Gastrocnemius medialis (tissue), 4 donors: Measurements from ENCODE around the gene DUSP18. TPM values are rescaled to one million over a fixed set of nuclear protein-coding genes. Genes with fewer than 3 reads are reported as not detected.

ENCODE experiments used
- ATAC-seq, 2 donors: fragments of 150-250 bp; one replicate each; pipeline ENCODE4 v1.9.1; 2016
- DNase-seq, 2 donors: peaks; one replicate each; pipeline ENCODE4 v3.0.0-alpha.2; 2019
- H3K27ac ChIP-seq, 4 donors: fragments of 200-600 bp; sonication (generic); 1 replicate in 1 of 4; 2 replicates in 3 of 4; pipeline ENCODE4 v1.5.1; 2016 to 2018; ENCODE audit warnings: mild to moderate bottlenecking in 2 of 4, moderate library complexity in 1 of 4
- H3K27me3 ChIP-seq, 3 donors: fragments of 200-600 bp; sonication (generic) in 2 of 3; 1 replicate in 1 of 3; 2 replicates in 2 of 3; pipeline versions ENCODE4 v1.5.1 to v1.6.0; 2016 to 2019; ENCODE audit warnings: mild to moderate bottlenecking in 1 of 3, moderate library complexity in 1 of 3
- H3K36me3 ChIP-seq, 2 donors: fragments of 200-600 bp; sonication (generic) in 1 of 2; one replicate each; pipeline ENCODE4 v1.5.1; 2017 to 2018
- H3K4me1 ChIP-seq, 2 donors: fragments of 200-600 bp; sonication (generic) in 1 of 2; one replicate each; pipeline ENCODE4 v1.5.1; 2016 to 2017; ENCODE audit warnings: mild to moderate bottlenecking in 2 of 2
- H3K4me3 ChIP-seq, 4 donors: fragments of 200-600 bp; sonication (generic) in 3 of 4; 1 replicate in 1 of 4; 2 replicates in 3 of 4; pipeline ENCODE4 v1.5.1; 2016 to 2019; ENCODE audit warnings: mild to moderate bottlenecking in 2 of 4
- H3K9me3 ChIP-seq, 3 donors: fragments of 200-600 bp; sonication (generic) in 2 of 3; 1 replicate in 1 of 3; 2 replicates in 2 of 3; pipeline ENCODE4 v1.5.1; 2016 to 2019
- CTCF ChIP-seq, 5 experiments: fragments of 450-650 bp in 3 of 5; fragments of 200-600 bp in 2 of 5; sonication (generic) in 2 of 5; IDR thresholded peaks in 4 of 5; conservative IDR thresholded peaks in 1 of 5; 1 replicate in 4 of 5; 2 replicates in 1 of 5; pipeline ENCODE4 v1.5.1; 2016 to 2019; ENCODE audit warnings: antibody characterized with exemption in 5 of 5, mild to moderate bottlenecking in 3 of 5, moderate library complexity in 3 of 5
- POLR2A ChIP-seq, 2 donors: fragments of 450-650 bp; IDR thresholded peaks; one replicate each; pipeline ENCODE4 v1.6.1; 2017; ENCODE audit warnings: antibody characterized with exemption in 2 of 2, mild to moderate bottlenecking in 2 of 2, moderate library complexity in 2 of 2
- in situ Hi-C, 4 donors: fragments of 200-750 bp; cut with MboI; loops; one replicate each; pipeline versions ENCODE4 v1.15.0 to v1.8.0; 2017; ENCODE audit warnings: low sequenced_read_pairs in 4 of 4
- intact Hi-C: fragments of 100-400 bp; cut with DNase I; formaldehyde crosslinking; loops from one replicate; pipeline ENCODE4 v1.15.1; 2023; ENCODE audit warnings: low total_unique reads
- total RNA-seq, 4 donors: library from RNA; depleted of rRNA; stranded (reverse); fragments of >200 nt; gene quantifications; one replicate each; pipeline versions ENCODE4 v1.1.0 to v1.2.3, GENCODE V29; 2016

Gene DUSP18
- total RNA-seq, 4 donors from 2014 or later: 0.82 to 4.3 (median 2.0) TPM

GRCh38 chr22:30667107-30667493 lies 575 bp downstream of the DUSP18 start:
- TF ChIP-seq POLR2A (IDR thresholded peaks at IDR 0.05): no peak
- TF ChIP-seq CTCF (IDR thresholded peaks at IDR 0.05 in 4 of 5, conservative IDR thresholded peaks at IDR 0.05 in 1 of 5): no peak
- Histone ChIP-seq H3K27me3 (no peaks in the 10 kb centered on the region), H3K4me3 (peak overlapping the region; percentile 64 to 94 (median 84)), H3K4me1 (peaks cover 10 to 11% of the 10 kb centered on the region in 2 donors), H3K36me3 (no peaks in the 10 kb centered on the region), H3K27ac (peak overlapping the region in 3 of 4 donors; percentile 42 to 68 (median 62)), H3K9me3 (no peaks in the 10 kb centered on the region)
- DNase-seq: no peak
- in situ Hi-C loops (no loop called here), intact Hi-C loops (loop anchor here (1.0 to 5.0 kb wide), 4 partner anchors 28 to 75 kb away; partner anchors contain the start of genes PES1 and SLC35E4)
- no peak for ATAC-seq

GRCh38 chr22:30665786-30666185 lies 1.9 kb downstream of the DUSP18 start:
- intact Hi-C loops: loop anchor here (5.0 kb wide), 2 partner anchors 42 to 73 kb away; partner anchors contain the start of gene PES1
- Histone ChIP-seq H3K36me3 (no peaks in the 10 kb centered on the region), H3K9me3 (no peaks in the 10 kb centered on the region), H3K27ac (no peak overlapping the region), H3K27me3 (no peaks in the 10 kb centered on the region), H3K4me3 (no peak overlapping the region), H3K4me1 (peaks cover 10 to 11% of the 10 kb centered on the region in 2 donors)
- no peak for DNase-seq
- no peak for ATAC-seq
- TF ChIP-seq POLR2A (IDR thresholded peaks at IDR 0.05): no peak
- TF ChIP-seq CTCF (IDR thresholded peaks at IDR 0.05 in 4 of 5, conservative IDR thresholded peaks at IDR 0.05 in 1 of 5): no peak
- in situ Hi-C loops: no loop called here

GRCh38 chr22:30665266-30665665 lies 2.4 kb downstream of the DUSP18 start:
- Histone ChIP-seq H3K9me3 (no peaks in the 10 kb centered on the region), H3K36me3 (no peaks in the 10 kb centered on the region), H3K4me3 (no peak overlapping the region), H3K27ac (no peak overlapping the region), H3K4me1 (peaks cover 10 to 11% of the 10 kb centered on the region in 2 donors), H3K27me3 (no peaks in the 10 kb centered on the region)
- DNase-seq (no peak), ATAC-seq (no peak)
- intact Hi-C loops: loop anchor here (5.0 kb wide), 2 partner anchors 42 to 73 kb away; partner anchors contain the start of gene PES1
- TF ChIP-seq POLR2A (IDR thresholded peaks at IDR 0.05): no peak
- in situ Hi-C loops: no loop called here

- ATAC-seq (no peak), DNase-seq (no peak)
- H3K9me3 ChIP-seq: no peaks in the 10 kb centered on the region
- in situ Hi-C loops (no loop called here), intact Hi-C loops (loop anchor here (5.0 kb wide), 2 partner anchors 43 to 72 kb away; partner anchors contain the start of gene PES1)
- H3K27ac ChIP-seq: no peak overlapping the region
- H3K36me3 ChIP-seq: no peaks in the 10 kb centered on the region
- no peaks in the 10 kb centered on the region for H3K27me3 ChIP-seq
- H3K4me3 ChIP-seq: no peak overlapping the region
- TF ChIP-seq CTCF (IDR thresholded peaks at IDR 0.05 in 4 of 5, conservative IDR thresholded peaks at IDR 0.05 in 1 of 5) (no peak), POLR2A (IDR thresholded peaks at IDR 0.05) (no peak)
- peaks cover 10 to 11% of the 10 kb centered on the region in 2 donors for H3K4me1 ChIP-seq
Measured at GRCh38 chr22:30664798-30665197, 2.9 kb downstream of the DUSP18 start.

GRCh38 chr22:30662040-30662439 lies 5.6 kb downstream of the DUSP18 start:
- Histone ChIP-seq H3K9me3 (no peaks in the 10 kb centered on the region), H3K36me3 (no peaks in the 10 kb centered on the region), H3K27ac (no peak overlapping the region), H3K4me1 (peaks cover 6 to 7% of the 10 kb centered on the region in 2 donors), H3K27me3 (no peaks in the 10 kb centered on the region), H3K4me3 (no peak overlapping the region)
- ATAC-seq (no peak), DNase-seq (no peak)
- in situ Hi-C loops: no loop called here
- intact Hi-C loops: no loop called here
- TF ChIP-seq CTCF (IDR thresholded peaks at IDR 0.05 in 4 of 5, conservative IDR thresholded peaks at IDR 0.05 in 1 of 5): no peak
- TF ChIP-seq POLR2A (IDR thresholded peaks at IDR 0.05): no peak
